Measurements from ENCODE around the gene LRMDA. TPM values are rescaled to one million over a fixed set of nuclear protein-coding genes. Genes with fewer than 3 reads are reported as not detected.

Gene LRMDA
- total and polyA plus RNA-seq, 2 of the 4 experiments (the other 2 are of a cell fraction) = 0.07 TPM; not detected in 1

- H2AK5ac ChIP-seq (ENCODE audit: low read depth, low read length) = no peak overlapping the region
- dilution Hi-C loops (cut with HindIII; ENCODE audit: low sequenced_read_pairs, unreplicated experiment) (no loop called here), in situ Hi-C loops (cut with MboI; ENCODE audit: low sequenced_read_pairs) (no loop called here), intact Hi-C loops (cut with micrococcal nuclease) (no loop called here)
- no peaks in the 10 kb centered on the region for H4K20me1 ChIP-seq (ENCODE audit: insufficient read depth, low read length)
- no peak overlapping the region for H2AFZ ChIP-seq (replicated peaks; ENCODE audit: low read length, poor library complexity)
- H3K4ac ChIP-seq (ENCODE audit: low read depth, low read length) = no peak overlapping the region
- TF ChIP-seq MXI1 (IDR thresholded peaks at IDR 0.05; ENCODE audit: borderline replicate concordance, low read depth, low read length) (no peak), CTCF (conservative IDR thresholded peaks at IDR 0.05; ENCODE audit: low read depth, low read length) (no peak), FOS (IDR thresholded peaks at IDR 0.05; ENCODE audit: low read depth, low read length) (no peak), BHLHE40 (IDR thresholded peaks at IDR 0.05; ENCODE audit: low read depth, low read length) (no peak), ELK1 (IDR thresholded peaks at IDR 0.05; ENCODE audit: borderline replicate concordance, low read depth, low read length) (no peak), RAD21 (IDR thresholded peaks at IDR 0.05; ENCODE audit: low read length) (no peak), MAZ (IDR thresholded peaks at IDR 0.05; ENCODE audit: borderline replicate concordance, low read depth, low read length) (no peak), USF2 (IDR thresholded peaks at IDR 0.05; ENCODE audit: low read depth, low read length) (no peak), RFX5 (IDR thresholded peaks at IDR 0.05; ENCODE audit: low read depth, low read length) (no peak), CHD1 (IDR thresholded peaks at IDR 0.05; ENCODE audit: low read depth, low read length) (no peak), NFE2L2 (IDR thresholded peaks at IDR 0.05; ENCODE audit: low read depth, low read length) (no peak), RCOR1 (IDR thresholded peaks at IDR 0.05; ENCODE audit: insufficient replicate concordance, low read length) (no peak), MAFK (IDR thresholded peaks at IDR 0.05; ENCODE audit: low read depth, low read length) (no peak), POLR2A (IDR thresholded peaks at IDR 0.05; ENCODE audit: low read depth, low read length) (no peak)
- no peak overlapping the region for H3K23ac ChIP-seq (ENCODE audit: low read depth, low read length)
- no peak overlapping the region for H2BK15ac ChIP-seq (ENCODE audit: low read depth, low read length)
- H3K18ac ChIP-seq (ENCODE audit: low read depth, low read length) = no peak overlapping the region
- ATAC-seq (ENCODE audit: low read depth) (no peak), DNase-seq (no peak)
- H2BK5ac ChIP-seq (ENCODE audit: low read depth, low read length, poor library complexity, severe bottlenecking) = no peak overlapping the region
- no peak overlapping the region for H2AK9ac ChIP-seq (replicated peaks; ENCODE audit: low read depth, low read length, poor library complexity)
- H3K4me1 ChIP-seq (ENCODE audit: control insufficient read depth, insufficient read depth, low read length) = no peaks in the 10 kb centered on the region
- H3K9me3 ChIP-seq (ENCODE audit: control insufficient read depth, insufficient read depth, low read length) = no peaks in the 10 kb centered on the region
- no peak overlapping the region for H4K91ac ChIP-seq (ENCODE audit: insufficient read depth, low read depth, low read length)
- no peak overlapping the region for H4K8ac ChIP-seq (ENCODE audit: low read depth in 2 of 2, low read length in 2 of 2)
- no peak overlapping the region for H3K9ac ChIP-seq (ENCODE audit: low read depth, low read length)
- no TSS peak for BruUV-seq (replicated peaks)
- no peak overlapping the region for H3K56ac ChIP-seq (ENCODE audit: extremely low read depth, insufficient read depth, low read length)
- H3K79me1 ChIP-seq (ENCODE audit: low read depth in 1 of 2, low read length in 2 of 2) = no peaks in the 10 kb centered on the region
- WGBS, 2 experiments (ENCODE audit: extremely low coverage in 2 of 2, insufficient read length in 1 of 2) = no CpG with 5 or more reads among the region's 4 CpGs
- H3K4me2 ChIP-seq (ENCODE audit: low read depth, low read length) = no peak overlapping the region
- H3K27me3 ChIP-seq (ENCODE audit: control insufficient read depth, insufficient read depth, low read length) = no peaks in the 10 kb centered on the region; the same call in 1 of the 2 replicates
- POLR2A ChIA-PET (ENCODE audit: unreplicated experiment) = no interaction called here
- H3K36me3 ChIP-seq (ENCODE audit: control insufficient read depth, insufficient read depth, low read length) = no peaks in the 10 kb centered on the region
- no peak overlapping the region for H4K5ac ChIP-seq (ENCODE audit: low read depth, low read length)
- H2BK120ac ChIP-seq (ENCODE audit: low read depth, low read length) = no peak overlapping the region
- no peak overlapping the region for H2BK20ac ChIP-seq (ENCODE audit: low read depth, low read length)
- H3K4me3 ChIP-seq (ENCODE audit: insufficient read depth, low read depth, low read length) = no peak overlapping the region
- H3K27ac ChIP-seq (ENCODE audit: insufficient read depth, low read length) = no peak overlapping the region
- CTCF ChIA-PET = no interaction called here
- H3K9me1 ChIP-seq (ENCODE audit: insufficient read depth, low read length) = no peaks in the 10 kb centered on the region
- H3K14ac ChIP-seq (replicated peaks; ENCODE audit: low read depth, low read length) = no peak overlapping the region
These were observed 173.7 kb downstream of the LRMDA start for GRCh38 chr10:75605096-75605495.

Data from IMR-90 (cell line).